Measurements from ENCODE around the gene CCDC138.
"Not testable (repeated sequence)": the region's sequence is repeated elsewhere in the genome, so short reads cannot be mapped to it uniquely, and the experiment has no call there.

The CCDC138 gene, protein sequence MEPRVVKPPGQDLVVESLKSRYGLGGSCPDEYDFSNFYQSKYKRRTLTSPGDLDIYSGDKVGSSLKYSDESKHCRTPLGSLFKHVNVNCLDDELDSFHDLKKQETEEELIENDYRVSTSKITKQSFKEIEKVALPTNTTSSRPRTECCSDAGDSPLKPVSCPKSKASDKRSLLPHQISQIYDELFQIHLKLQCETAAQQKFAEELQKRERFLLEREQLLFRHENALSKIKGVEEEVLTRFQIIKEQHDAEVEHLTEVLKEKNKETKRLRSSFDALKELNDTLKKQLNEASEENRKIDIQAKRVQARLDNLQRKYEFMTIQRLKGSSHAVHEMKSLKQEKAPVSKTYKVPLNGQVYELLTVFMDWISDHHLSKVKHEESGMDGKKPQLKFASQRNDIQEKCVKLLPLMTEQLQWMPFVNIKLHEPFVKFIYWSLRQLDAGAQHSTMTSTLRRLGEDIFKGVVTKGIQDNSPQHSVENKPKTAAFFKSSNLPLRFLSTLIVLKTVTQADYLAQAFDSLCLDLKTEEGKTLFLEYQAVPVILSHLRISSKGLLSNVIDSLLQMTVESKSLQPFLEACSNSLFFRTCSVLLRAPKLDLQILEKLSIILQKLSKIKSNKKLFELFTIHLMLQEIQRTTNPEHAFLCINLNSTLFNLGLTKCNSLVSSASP

DNA sequence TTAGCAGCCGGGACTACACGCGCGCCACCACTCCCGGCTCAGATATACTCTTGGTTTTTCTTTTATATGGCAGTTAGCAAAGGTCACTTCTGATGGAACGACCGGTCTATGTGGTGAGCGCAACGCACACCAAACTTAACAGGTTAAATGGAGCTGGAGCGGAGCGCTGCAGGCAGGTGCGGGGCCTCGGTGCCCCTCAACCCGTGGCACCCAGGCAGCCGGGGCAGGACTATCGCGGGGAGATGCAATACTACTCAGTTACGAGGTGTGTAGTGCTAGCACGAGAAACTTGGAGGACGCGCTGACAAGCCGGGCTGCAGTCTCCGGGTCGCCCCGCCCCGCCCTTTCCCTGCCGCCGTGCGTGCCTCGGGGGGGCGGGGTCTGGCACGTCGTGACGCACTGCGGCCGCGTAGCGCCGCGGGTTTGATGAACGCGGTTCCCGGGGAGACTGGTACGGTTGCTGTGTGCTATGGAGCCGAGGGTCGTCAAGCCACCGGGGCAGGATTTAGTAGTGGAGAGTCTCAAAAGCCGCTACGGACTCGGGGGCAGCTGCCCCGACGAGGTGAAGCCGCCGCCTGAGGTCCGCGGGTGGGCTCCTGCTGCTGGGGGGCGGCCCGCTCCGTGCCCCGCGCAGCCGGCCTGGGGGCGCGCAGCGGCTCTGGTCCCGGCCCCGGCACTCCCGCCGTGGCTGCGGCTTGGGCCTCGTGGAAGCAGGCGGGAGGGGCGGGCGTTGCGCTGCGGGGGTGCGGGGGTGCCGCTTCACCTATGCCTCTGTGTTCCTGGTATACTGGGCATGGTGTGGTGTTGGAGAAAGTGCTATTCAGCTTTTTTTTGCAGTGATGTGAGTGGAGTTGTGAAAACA, at the start of gene CCDC138:
Gene CCDC138, plus strand, starts transcription at position 418 of the 862 bp plus-strand sequence. Its CDS starts 52 bp downstream, at position 470.
- peak; percentile 92 for DNase-seq

DNA sequence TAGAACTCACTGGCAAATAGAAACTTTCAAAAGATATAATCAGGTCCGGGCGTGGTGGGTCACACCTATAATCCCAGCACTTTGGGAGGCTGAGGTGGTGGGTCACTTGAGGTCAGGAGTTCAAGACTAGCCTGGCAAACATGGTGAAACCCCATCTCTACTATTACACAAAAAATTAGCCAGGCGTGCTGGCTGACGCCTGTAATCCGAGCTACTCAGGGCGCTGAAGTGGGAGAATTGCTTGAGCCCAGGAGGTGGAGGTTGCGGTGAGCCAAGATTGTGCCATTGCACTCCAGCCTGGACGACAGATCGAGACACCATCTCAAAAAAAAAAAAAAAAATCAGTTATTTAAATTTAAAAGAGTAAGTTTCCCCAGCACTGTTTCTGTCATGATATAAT, 28.6 kb upstream of the CCDC138 start:
- DNase-seq = not testable (repeated sequence)

- DNase-seq = not testable (repeated sequence)
Measured at GRCh38 chr2:108762618-108763017, 24.0 kb upstream of the CCDC138 start.

DNA sequence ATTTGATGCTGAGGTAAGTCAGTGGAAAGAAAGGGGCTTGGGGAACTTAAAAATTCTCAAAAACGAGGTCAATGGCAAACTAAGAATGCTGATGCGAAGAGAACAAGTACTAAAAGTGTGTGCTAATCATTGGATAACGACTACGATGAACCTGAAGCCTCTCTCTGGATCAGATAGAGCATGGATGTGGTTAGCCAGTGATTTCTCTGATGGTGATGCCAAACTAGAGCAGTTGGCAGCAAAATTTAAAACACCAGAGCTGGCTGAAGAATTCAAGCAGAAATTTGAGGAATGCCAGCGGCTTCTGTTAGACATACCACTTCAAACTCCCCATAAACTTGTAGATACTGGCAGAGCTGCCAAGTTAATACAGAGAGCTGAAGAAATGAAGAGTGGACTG, 19.9 kb upstream of the CCDC138 start:
- not testable (repeated sequence) for DNase-seq

DNA sequence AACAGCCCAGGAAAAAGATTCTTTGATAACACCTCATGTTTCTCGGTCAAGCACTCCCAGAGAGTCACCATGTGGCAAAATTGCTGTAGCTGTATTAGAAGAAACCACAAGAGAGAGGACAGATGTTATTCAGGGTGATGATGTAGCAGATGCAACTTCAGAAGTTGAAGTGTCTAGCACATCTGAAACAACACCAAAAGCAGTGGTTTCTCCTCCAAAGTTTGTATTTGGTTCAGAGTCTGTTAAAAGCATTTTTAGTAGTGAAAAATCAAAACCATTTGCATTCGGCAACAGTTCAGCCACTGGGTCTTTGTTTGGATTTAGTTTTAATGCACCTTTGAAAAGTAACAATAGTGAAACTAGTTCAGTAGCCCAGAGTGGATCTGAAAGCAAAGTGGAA, 18.7 kb upstream of the CCDC138 start:
- DNase-seq = not testable (repeated sequence)

- no peak for DNase-seq
Measured at GRCh38 chr2:108776475-108776874, 10.1 kb upstream of the CCDC138 start.

GRCh38 chr2:108778857-108779256, 7.7 kb upstream of the CCDC138 start:
- DNase-seq = no peak

DNA sequence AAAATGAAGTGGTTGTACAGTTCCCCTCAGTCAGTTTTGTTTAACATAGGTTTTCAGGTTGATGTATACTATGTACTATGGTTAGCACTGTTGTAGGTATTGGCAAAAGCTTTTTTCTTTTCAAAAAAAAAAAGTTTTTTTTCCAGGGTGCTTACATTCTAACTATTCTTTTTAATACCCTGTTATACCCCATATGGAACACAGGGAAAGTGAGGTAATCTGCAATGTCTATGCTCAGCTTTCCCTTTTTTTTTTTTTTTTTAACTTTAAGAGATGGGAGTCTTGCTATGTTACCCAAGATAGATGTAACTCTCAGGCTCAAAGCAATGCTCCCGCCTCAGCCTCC, 590 bp upstream of the CCDC138 start:
- no peak for DNase-seq

DNA sequence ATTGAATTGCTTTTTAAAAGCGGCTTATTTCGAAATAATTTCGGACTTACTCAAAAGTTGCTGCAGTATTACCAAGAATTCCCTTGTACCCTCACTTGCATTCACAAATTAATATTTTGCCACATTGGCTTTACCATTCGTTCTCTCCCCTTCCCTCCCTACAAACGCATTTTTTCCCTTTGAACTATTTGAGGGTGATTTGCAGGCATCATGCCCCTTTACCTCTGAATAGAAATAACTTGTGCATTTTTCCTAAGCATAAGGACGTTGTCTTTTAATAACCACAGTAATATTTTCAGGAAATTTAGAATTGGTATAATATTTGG, 608 bp downstream of the CCDC138 start:
- DNase-seq = no peak

- no peak for DNase-seq
Measured at GRCh38 chr2:108803045-108803736, 16.6 kb downstream of the CCDC138 start.

- no peak for DNase-seq
Measured at GRCh38 chr2:108805032-108805431, 18.5 kb downstream of the CCDC138 start.

DNA sequence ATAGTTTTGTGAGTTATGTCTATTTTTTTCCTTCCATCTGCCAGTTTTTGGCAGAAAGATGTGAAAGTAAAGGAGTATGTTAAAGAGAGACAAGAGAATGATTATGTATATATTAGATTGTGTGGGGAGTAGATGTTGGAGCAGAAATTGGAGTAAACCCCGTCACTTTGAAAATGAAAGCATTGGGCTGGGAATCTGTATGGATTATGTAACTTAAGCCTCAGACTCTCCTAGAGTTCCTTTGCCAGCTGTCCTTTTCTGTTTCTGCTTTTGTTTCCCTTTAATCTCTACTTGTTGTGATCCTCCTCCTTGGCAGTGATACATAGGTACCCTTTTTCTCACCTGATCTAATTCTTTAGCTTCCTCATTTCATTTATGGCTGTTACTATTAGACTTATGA, 19.2 kb downstream of the CCDC138 start:
- DNase-seq = no peak

DNA sequence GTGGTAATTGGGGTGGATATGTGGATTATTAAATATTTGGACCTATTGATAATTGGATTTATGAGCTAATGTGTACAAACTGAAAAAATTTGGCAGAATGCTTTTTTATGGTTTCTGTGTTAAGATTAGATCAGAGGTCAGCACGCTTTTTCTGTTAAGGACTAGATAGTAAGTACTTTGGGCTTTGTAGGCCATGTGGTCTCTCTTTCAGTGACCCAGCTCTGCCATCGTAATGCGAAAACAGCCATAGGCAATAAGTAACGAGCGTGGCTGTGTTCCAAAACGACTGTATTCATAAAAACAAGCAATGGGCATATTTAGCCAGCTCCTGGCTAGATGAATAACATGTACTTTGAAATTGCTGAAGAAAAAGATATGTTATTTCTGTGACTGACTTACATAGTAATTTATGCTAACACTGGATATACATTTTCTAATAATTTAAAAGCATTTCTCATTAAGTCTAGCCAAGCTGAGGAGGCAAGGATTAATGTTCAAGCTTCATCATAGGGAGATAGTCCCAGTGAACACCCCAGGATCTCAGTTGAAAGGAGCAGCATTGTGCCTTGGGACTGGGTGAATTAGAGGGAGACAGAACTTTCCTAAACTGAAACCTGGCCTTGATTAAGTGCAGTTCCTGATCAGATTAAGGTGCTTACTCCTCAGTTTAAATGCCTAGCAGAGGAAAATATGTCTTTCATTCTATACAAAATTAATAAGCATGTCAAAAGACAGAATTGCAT, 20.0 kb downstream of the CCDC138 start:
- no peak for DNase-seq

DNA sequence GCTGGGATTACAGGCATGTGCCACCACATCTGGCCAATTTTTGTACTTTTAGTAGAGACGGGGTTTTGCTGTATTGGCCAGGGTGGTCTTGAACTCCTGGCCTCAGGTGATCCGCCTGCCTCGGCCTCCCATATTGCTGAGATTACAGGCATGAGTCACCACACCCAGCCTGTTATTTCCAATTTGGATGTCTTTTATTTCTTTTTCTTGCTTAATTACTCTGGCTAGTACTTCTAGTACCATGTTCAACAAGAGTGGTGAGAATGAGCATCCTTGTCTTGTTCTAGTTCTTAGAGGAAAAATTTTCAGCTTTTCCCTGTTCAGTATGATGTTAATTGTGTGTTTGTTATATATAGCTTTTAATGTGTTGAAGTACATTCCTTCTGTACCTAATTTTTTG, 23.4 kb downstream of the CCDC138 start:
- no peak for DNase-seq

- no peak for DNase-seq
Measured at GRCh38 chr2:108810993-108811957, 24.7 kb downstream of the CCDC138 start.

DNA sequence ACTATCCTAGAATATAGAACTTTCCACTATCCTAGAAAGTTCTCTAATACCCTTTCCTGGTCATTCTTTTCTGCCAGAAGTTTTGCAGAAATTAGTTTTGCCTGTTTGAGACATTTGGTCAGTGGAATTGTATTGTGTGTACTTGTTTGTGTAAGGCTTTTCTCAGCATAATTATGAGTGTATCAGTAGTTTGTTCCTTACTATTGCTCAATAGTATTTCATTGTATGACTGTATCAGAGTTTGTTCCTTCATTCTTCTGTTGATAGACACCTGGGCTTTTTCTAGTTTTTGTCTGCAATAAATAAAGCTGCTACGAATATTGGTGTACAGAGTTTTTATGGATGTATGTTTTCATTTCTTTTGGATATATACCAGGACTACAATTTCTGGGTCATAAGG, 27.2 kb downstream of the CCDC138 start:
- DNase-seq = no peak

GRCh38 chr2:108820482-108820881, 33.9 kb downstream of the CCDC138 start:
- DNase-seq = no peak

- no peak for DNase-seq
Measured at GRCh38 chr2:108823286-108823685, 36.7 kb downstream of the CCDC138 start.

DNA sequence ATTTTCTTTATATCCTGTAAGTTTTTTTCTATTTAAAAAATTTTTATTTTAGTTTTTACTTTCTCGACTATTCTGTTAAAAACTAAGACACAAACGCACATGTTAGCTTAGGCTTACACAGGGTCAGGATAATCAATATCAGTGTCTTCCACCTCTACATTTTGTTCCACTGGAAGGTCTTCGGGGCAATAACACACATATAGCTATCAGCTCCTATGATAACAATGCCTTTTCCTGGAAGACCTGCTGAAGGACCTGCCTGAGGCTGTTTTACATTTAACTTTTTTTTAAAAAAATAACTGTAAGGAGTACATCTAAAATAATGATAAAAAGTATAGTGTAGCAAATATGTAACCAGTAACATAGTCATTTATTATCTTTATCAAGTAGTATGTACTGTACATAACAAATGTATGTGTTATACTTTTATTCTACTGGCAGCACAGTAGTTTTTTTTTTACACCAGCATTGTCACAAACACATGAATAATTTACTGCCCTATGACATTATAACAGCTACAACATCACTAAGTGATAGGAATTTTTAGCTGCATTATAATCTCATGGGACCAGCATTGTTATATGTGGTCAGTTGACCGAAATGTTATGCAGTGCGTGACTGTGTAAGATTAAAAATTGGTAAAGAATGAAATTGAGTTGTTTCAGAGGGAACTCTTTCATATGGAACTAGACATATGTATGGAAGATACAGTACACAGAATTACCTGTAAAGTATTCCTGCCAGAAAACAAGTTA, 37.9 kb downstream of the CCDC138 start:
- DNase-seq = no peak

GRCh38 chr2:108825254-108825653, 38.7 kb downstream of the CCDC138 start:
- no peak for DNase-seq
